H9 (cell line): ENCODE measurements around the gene CCDC170. TPM values are rescaled to one million over a fixed set of nuclear protein-coding genes. Genes with fewer than 3 reads are reported as not detected.

Experiments used
- DNase-seq: peaks from one replicate; pipeline ENCODE4 v3.0.0-alpha.2; 2017
- H2AFZ ChIP-seq: one replicate; pipeline ENCODE4 v1.6.1; 2013; ENCODE audit warnings: mild to moderate bottlenecking, low read length, control low read depth, moderate library complexity
- H2AK5ac ChIP-seq: 2 replicates; pipeline ENCODE4 v1.6.1; 2013; ENCODE audit warnings: low read length, control low read depth, mixed read lengths; ENCODE audit not compliant: insufficient read length
- H2BK120ac ChIP-seq: one replicate; pipeline ENCODE4 v1.6.1; 2013; ENCODE audit warnings: low read depth, mild to moderate bottlenecking, low read length, control low read depth, inconsistent platforms; ENCODE audit not compliant: poor library complexity, severe bottlenecking
- H2BK12ac ChIP-seq: 2 replicates; pipeline ENCODE4 v1.6.1; 2013; ENCODE audit warnings: low read length, control low read depth, mixed read lengths, low read depth; ENCODE audit not compliant: insufficient read length
- H2BK15ac ChIP-seq: 2 replicates; pipeline ENCODE4 v1.6.1; 2013; ENCODE audit warnings: low read depth, low read length, control low read depth
- H2BK20ac ChIP-seq: one replicate; pipeline ENCODE4 v1.6.1; 2013; ENCODE audit warnings: low read depth, mild to moderate bottlenecking, low read length, control low read depth, inconsistent platforms; ENCODE audit not compliant: poor library complexity, severe bottlenecking
- H2BK5ac ChIP-seq: 2 replicates; pipeline ENCODE4 v1.6.1; 2013; ENCODE audit warnings: low read length, control low read depth, mixed read lengths; ENCODE audit not compliant: insufficient read length
- H3K14ac ChIP-seq: 2 replicates; pipeline ENCODE4 v1.6.1; 2013; ENCODE audit warnings: low read length, control low read depth; ENCODE audit not compliant: insufficient read depth
- H3K18ac ChIP-seq: 2 replicates; pipeline ENCODE4 v1.6.1; 2013; ENCODE audit warnings: low read depth, mild to moderate bottlenecking, mixed read lengths, low read length, control low read depth; ENCODE audit not compliant: insufficient read length
- H3K23ac ChIP-seq: 2 replicates; pipeline ENCODE4 v1.6.1; 2013; ENCODE audit warnings: low read length, control low read depth, mixed read lengths, low read depth; ENCODE audit not compliant: insufficient read length
- H3K23me2 ChIP-seq: 2 replicates; pipeline ENCODE4 v1.6.1; 2013; ENCODE audit warnings: low read depth, mild to moderate bottlenecking, mixed read lengths, low read length, control low read depth; ENCODE audit not compliant: insufficient read length, poor library complexity, severe bottlenecking
- H3K27ac ChIP-seq: 2 replicates; pipeline ENCODE4 v1.5.1; 2013; ENCODE audit warnings: low read length, control low read depth, mixed read lengths, low read depth; ENCODE audit not compliant: insufficient read length
- H3K27me3 ChIP-seq: 2 replicates; pipeline ENCODE4 v1.6.1; 2013; ENCODE audit warnings: low read length, control low read depth, inconsistent platforms; ENCODE audit not compliant: insufficient read depth
- H3K4ac ChIP-seq: 2 replicates; pipeline ENCODE4 v1.6.1; 2013; ENCODE audit warnings: low read depth, mild to moderate bottlenecking, control low read depth, inconsistent platforms, low read length, moderate library complexity
- H3K4me1 ChIP-seq: 2 replicates; pipeline ENCODE4 v1.6.1; 2013; ENCODE audit warnings: low read length, control low read depth, inconsistent platforms; ENCODE audit not compliant: insufficient read depth
- H3K4me2 ChIP-seq: 2 replicates; pipeline ENCODE4 v1.6.1; 2013; ENCODE audit warnings: low read length, control low read depth, mixed read lengths; ENCODE audit not compliant: insufficient read length, insufficient read depth
- H3K56ac ChIP-seq: 2 replicates; pipeline ENCODE4 v1.6.1; 2013; ENCODE audit warnings: low read depth, mild to moderate bottlenecking, mixed read lengths, low read length, control low read depth; ENCODE audit not compliant: insufficient read length
- H3K79me1 ChIP-seq: 2 replicates; pipeline ENCODE4 v1.6.1; 2013; ENCODE audit warnings: low read depth, mild to moderate bottlenecking, moderate library complexity, low read length, control low read depth, inconsistent platforms; ENCODE audit not compliant: insufficient read depth, poor library complexity, severe bottlenecking
- H3K79me2 ChIP-seq: 2 replicates; pipeline ENCODE4 v1.6.1; 2013; ENCODE audit warnings: low read length, control low read depth, inconsistent platforms; ENCODE audit not compliant: insufficient read depth
- H3K9ac ChIP-seq: 2 replicates; pipeline ENCODE4 v1.6.1; 2013; ENCODE audit warnings: low read length, control low read depth, mixed read lengths; ENCODE audit not compliant: insufficient read length; ENCODE audit errors: extremely low read depth
- H3K9me3 ChIP-seq: one replicate; pipeline ENCODE4 v1.6.1; 2013; ENCODE audit warnings: low read depth, low read length, inconsistent platforms; ENCODE audit not compliant: control insufficient read depth
- H3T11ph ChIP-seq: one replicate; pipeline ENCODE4 v1.6.1; 2013; ENCODE audit warnings: mild to moderate bottlenecking, low read length, control low read depth, inconsistent platforms
- H4K20me1 ChIP-seq: one replicate; pipeline ENCODE4 v1.6.1; 2013; ENCODE audit not compliant: control insufficient read depth, insufficient read length, insufficient read depth
- H4K5ac ChIP-seq: 2 replicates; pipeline ENCODE4 v1.6.1; 2013; ENCODE audit warnings: low read depth, mild to moderate bottlenecking, mixed read lengths, low read length, control low read depth; ENCODE audit not compliant: insufficient read length
- H4K8ac ChIP-seq: replicated peaks from 2 replicates; pipeline ENCODE4 v1.6.1; 2013; ENCODE audit warnings: low read length, control low read depth, mixed read lengths, low read depth; ENCODE audit not compliant: insufficient read length
- H4K91ac ChIP-seq: 2 replicates; pipeline ENCODE4 v1.6.1; 2013; ENCODE audit warnings: low read depth, mild to moderate bottlenecking, moderate library complexity, mixed read lengths, low read length, control low read depth; ENCODE audit not compliant: insufficient read length
- H3K27ac Mint-ChIP-seq, 3 experiments: 2 replicates in 2 of 3; 3 replicates in 1 of 3; pipeline ENCODE4 v1.8.0; 2020 to 2021; ENCODE audit warnings: mixed read lengths in 3 of 3, mild to moderate bottlenecking in 1 of 3, moderate library complexity in 1 of 3
- H3K27me3 Mint-ChIP-seq: 2 replicates; pipeline ENCODE4 v1.8.0; 2021; ENCODE audit warnings: low read depth, mild to moderate bottlenecking, moderate library complexity, mixed read lengths
- H3K36me3 Mint-ChIP-seq, 3 experiments: 2 replicates in 2 of 3; 3 replicates in 1 of 3; pipeline ENCODE4 v1.8.0; 2020 to 2021; ENCODE audit warnings: low read depth in 3 of 3, mixed read lengths in 3 of 3; ENCODE audit not compliant: insufficient read depth in 1 of 3
- H3K4me1 Mint-ChIP-seq, 2 experiments: 2 replicates each; pipeline ENCODE4 v1.8.0; 2020; ENCODE audit warnings: mixed read lengths in 2 of 2
- H3K4me3 Mint-ChIP-seq, 2 experiments: 2 replicates in 1 of 2; 3 replicates in 1 of 2; pipeline ENCODE4 v1.8.0; 2020 to 2021; ENCODE audit warnings: mild to moderate bottlenecking in 2 of 2, mixed read lengths in 2 of 2, moderate library complexity in 1 of 2
- H3K9me3 Mint-ChIP-seq, 2 experiments: 2 replicates in 1 of 2; 3 replicates in 1 of 2; pipeline ENCODE4 v1.8.0; 2020; ENCODE audit warnings: mild to moderate bottlenecking in 2 of 2, mixed read lengths in 2 of 2, moderate library complexity in 1 of 2
- WGBS: extraction: QIAGEN DNeasy Blood & Tissue Kit; methylation state at CpG from one replicate; pipeline ENCODE4 v1.1.7; 2013; ENCODE audit warnings: missing lambda C conversion rate, low lambda C conversion rate, mixed read lengths; ENCODE audit not compliant: insufficient read length; ENCODE audit errors: extremely low coverage; 5-methylcytosine and 5-hydroxymethylcytosine counted together
- total RNA-seq: library from RNA; stranded (reverse); gene quantifications from 2 replicates; pipeline ENCODE4 v1.2.1, GENCODE V29; 2021
- TF ChIP-seq, protein P1 (sequence below): fragments of 200-600 bp; sonication (generic); conservative IDR thresholded peaks from 3 replicates; pipeline ENCODE4 v1.8.0; 2021; ENCODE audit warnings: antibody characterized with exemption, mild to moderate bottlenecking

Gene CCDC170
- total RNA-seq, 1 experiment from 2014 or later, result 0.07 TPM

DNA sequence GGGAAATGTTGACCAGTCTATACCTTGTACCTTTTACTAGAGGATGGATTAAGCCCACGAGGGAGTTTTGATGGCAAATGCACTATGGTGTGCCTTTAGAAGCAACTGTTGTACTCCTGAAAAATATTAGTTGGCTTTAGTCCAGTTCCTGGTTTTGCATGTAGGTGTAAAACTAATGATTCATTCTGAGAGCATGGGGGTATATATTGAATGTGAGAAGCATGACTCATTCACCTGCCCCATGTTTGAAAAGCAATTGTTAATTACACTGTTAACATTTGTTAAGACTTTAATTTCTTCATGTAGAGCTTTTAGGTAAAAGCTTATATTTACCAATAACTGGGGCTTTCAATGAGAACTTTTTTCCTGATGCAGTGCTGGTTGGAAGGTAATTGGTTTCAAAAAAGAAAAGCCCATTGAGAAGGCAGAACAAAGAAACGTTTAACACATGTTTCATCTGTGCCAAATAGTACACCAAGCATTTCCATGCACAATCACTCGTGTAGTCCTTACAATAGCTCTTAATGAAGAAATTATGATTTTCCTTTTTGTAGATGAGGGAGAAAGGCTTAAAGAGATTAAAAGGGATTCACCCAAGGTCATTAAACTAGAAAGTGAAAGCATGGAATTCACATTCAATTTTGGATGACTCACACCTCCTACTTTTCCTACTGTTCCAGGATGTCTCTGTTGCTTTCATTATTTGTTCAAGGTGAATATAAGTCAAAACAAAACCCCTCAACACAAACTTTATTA is 134.1 kb downstream of the CCDC170 start:
- H3K27ac Mint-ChIP-seq, result peak overlapping the region in 1 of 3 experiments; percentile 27; a peak in 1 of 7 replicates
- Histone ChIP-seq H2BK20ac (no peak overlapping the region), H3K9me3 (no peaks in the 10 kb centered on the region), H3K27ac (no peak overlapping the region), H3T11ph (no peak overlapping the region), H4K5ac (no peak overlapping the region), H2BK120ac (no peak overlapping the region), H2BK5ac (no peak overlapping the region), H2AFZ (no peak overlapping the region), H2BK12ac (no peak overlapping the region), H3K23me2 (no peaks in the 10 kb centered on the region), H3K4me1 (peaks cover 3% of the 10 kb centered on the region; the same call in 1 of the 2 replicates), H3K27me3 (no peaks in the 10 kb centered on the region), H2BK15ac (no peak overlapping the region), H3K4me2 (no peak overlapping the region), H3K9ac (no peak overlapping the region), H4K20me1 (no peaks in the 10 kb centered on the region), H3K56ac (no peak overlapping the region), H3K18ac (no peak overlapping the region), H3K4ac (no peak overlapping the region), H3K23ac (no peak overlapping the region), H3K79me1 (no peaks in the 10 kb centered on the region), H4K91ac (no peak overlapping the region), H4K8ac (no peak overlapping the region), H3K14ac (no peak overlapping the region), H3K79me2 (no peaks in the 10 kb centered on the region), H2AK5ac (no peak overlapping the region)
- no peaks in the 10 kb centered on the region for H3K27me3 Mint-ChIP-seq
- peaks cover 16 to 18% of the 10 kb centered on the region in 2 experiments for H3K4me1 Mint-ChIP-seq
- no peak overlapping the region for H3K4me3 Mint-ChIP-seq
- no peaks in the 10 kb centered on the region for H3K36me3 Mint-ChIP-seq
- no peaks in the 10 kb centered on the region for H3K9me3 Mint-ChIP-seq
- no CpG with 5 or more reads among the region's 3 CpGs for WGBS
- TF ChIP-seq, protein P1, sequence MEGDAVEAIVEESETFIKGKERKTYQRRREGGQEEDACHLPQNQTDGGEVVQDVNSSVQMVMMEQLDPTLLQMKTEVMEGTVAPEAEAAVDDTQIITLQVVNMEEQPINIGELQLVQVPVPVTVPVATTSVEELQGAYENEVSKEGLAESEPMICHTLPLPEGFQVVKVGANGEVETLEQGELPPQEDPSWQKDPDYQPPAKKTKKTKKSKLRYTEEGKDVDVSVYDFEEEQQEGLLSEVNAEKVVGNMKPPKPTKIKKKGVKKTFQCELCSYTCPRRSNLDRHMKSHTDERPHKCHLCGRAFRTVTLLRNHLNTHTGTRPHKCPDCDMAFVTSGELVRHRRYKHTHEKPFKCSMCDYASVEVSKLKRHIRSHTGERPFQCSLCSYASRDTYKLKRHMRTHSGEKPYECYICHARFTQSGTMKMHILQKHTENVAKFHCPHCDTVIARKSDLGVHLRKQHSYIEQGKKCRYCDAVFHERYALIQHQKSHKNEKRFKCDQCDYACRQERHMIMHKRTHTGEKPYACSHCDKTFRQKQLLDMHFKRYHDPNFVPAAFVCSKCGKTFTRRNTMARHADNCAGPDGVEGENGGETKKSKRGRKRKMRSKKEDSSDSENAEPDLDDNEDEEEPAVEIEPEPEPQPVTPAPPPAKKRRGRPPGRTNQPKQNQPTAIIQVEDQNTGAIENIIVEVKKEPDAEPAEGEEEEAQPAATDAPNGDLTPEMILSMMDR, result no peak
- DNase-seq, result no peak
